ENCODE results near the gene PCSK5.
"Not testable (repeated sequence)": the region's sequence is repeated elsewhere in the genome, so short reads cannot be mapped to it uniquely, and the experiment has no call there.

Gene PCSK5

DNA sequence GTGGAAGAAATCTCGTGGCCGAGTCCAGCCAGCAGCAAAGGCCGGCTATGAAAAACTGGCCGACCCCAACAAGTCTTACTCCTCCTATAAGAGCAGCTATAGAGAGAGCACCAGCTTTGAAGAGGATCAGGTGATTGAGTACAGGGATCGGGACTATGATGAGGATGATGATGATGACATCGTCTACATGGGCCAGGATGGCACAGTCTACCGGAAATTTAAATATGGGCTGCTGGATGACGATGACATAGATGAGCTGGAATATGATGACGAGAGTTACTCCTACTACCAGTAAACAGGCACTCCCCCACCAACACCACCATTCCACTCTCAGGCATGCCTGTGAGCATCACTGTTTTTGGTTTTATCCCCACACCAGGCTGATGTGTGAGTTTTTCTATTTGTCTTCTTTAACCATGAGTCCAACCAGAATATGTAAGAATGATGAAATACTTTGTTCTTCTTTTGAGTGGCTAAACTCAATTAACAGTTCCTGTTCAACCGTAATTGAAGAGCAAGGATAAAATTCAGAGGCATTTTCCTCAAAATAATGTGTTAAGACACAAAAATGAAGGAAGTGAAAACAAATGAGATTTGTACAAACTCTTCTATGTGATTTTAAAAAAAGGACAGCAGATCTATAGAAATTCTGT, 468.3 kb downstream of the PCSK5 start:
- no peak for DNase-seq (ENCODE audit: low spot score)

DNA sequence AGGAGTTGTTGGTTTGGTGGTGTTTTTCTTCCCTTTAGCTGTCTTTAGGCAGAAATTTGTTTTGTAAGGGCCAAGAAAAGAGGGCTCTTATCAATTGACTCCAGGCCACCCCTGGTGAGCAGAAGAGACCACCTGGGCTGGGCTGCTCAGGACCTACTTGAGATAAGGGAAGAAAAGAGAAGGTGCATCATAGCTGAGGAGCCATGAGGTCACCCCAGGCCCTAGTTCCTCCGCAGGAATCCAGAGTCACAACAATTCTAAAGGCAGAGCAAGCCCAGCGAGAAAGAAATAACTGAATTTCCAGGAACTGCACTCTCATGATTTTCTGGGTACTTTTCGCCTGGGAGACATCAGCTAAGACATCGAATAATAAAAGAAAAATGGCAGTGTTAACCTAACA, 468.9 kb downstream of the PCSK5 start:
- no peak for DNase-seq (ENCODE audit: low spot score)

DNA sequence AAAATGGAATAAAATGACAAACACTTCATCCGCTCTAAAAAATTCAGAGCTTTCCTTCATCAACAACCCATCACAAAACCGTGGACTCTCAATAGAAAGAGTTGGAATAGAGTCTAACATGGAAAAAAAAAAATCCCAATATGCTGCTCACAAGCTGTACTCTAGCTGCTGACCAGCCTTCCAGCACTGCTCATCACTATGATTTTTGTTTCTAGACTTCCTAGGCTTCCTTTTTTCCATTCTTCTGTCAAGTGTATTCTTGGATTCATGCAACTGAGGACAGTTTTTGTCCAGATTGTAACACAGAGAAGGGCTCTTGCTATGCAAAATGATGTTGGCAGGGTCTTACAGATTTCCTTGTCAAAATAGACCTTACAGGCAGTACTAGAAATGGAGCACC, 469.3 kb downstream of the PCSK5 start:
- DNase-seq (ENCODE audit: low spot score), result no peak

DNA sequence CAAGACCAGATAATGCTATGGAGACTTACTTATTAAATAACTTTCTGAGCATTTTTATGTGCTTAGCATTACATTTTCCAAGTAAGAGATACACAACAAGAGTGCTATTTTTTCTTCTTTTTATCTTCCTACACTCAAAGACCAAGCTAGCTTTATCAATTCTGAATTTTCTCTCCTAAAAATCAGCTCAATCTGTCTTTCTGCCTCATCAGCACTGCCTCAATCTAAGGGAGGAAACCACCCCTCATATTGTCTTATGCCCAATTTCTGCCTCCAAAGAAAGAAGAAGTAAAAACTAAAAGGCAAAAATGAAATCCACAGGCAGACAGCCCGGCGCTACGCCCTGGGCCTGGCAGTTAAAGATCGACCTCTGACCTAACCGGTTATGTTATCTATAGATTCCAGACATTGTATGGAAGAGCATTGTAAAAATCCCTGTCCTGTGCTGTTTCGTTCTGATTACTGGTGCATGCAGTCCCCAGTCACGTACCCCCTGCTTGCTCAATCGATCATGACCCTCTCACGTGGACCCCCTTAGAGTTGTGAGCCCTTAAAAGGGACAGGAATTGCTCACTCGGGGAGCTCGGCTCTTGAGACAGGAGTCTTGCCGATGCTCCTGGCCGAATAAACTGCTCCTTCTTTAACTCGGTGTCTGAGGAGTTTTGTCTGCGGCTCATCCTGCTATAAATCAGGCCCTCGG, 472.0 kb downstream of the PCSK5 start:
- DNase-seq (ENCODE audit: low spot score), result not testable (repeated sequence)

DNA sequence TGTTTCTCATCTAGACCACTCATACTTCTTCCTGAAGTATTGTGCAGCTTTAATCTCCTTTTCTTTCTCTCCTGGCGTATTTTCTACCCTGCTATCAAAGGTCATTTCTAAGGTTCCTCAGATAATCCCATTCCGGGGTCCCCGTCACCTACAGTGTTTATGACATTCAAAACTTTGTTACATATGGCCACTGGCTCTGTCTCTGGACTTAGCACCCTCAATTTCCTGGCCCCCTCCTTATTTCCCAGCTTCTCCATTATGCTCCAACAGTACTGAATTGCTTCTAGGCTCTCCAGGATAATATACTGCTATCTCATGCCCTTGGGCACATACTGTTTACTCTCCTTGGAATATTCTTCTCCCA, 472.5 kb downstream of the PCSK5 start:
- no peak for DNase-seq (ENCODE audit: low spot score)

DNA sequence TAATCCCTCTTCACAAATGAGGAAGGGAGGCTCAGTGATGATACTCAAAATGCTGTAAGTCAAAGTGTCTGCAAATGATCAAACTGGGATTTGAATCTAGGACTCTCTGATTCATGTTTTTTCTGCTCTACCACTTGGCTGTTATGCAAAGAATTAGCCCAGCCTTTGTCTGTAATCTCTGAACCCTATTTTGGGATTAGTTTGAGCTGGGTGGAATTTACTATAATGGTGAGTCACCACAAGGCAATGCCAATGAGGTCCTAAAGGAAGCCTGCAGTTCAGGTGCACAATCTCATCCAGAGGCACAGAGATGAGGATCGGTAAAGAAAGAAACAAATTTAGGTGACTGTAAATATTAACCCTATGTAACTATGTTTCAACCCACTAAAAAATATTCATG, 474.6 kb downstream of the PCSK5 start:
- DNase-seq (ENCODE audit: low spot score), result peak; percentile 96

DNA sequence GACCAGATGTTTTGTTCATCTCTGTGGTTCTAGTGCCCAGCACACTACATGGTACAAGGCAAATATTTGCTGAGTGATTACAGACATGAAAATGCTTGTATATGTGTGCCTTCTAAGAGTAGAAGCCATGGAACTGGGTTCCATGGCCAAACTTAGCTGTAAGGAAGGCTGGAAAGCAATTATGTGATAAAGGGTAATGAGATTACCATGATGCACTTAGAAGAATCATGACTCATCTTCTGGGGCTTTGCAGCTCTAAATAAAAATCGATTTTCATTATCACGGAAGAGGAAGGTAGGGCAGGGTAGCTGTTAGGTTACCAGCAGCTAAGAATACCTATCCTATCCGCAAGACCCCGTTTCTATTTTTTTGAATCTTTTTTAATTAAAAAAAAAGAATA, 475.8 kb downstream of the PCSK5 start:
- DNase-seq (ENCODE audit: low spot score), result no peak

DNA sequence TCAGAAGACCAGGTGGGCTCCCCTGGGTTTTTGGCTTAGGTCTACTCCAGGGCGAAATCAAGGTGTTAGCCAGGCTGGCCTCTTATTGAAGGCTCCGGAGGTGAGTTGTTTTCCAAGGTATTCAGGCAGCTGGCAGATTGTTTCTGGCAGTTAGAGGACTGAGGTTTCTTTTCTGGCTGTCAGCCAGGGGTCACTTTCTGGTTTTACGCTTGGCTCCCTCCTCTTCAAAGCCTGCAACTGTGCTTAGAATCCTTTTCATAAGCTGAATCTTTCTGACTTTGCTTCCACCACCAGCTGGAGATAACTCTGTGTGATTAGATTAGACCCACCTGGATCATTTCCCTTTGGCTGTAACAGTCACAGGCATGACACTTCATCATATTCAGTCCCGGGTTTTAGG, 479.1 kb downstream of the PCSK5 start:
- DNase-seq (ENCODE audit: low spot score), result peak; percentile 94

DNA sequence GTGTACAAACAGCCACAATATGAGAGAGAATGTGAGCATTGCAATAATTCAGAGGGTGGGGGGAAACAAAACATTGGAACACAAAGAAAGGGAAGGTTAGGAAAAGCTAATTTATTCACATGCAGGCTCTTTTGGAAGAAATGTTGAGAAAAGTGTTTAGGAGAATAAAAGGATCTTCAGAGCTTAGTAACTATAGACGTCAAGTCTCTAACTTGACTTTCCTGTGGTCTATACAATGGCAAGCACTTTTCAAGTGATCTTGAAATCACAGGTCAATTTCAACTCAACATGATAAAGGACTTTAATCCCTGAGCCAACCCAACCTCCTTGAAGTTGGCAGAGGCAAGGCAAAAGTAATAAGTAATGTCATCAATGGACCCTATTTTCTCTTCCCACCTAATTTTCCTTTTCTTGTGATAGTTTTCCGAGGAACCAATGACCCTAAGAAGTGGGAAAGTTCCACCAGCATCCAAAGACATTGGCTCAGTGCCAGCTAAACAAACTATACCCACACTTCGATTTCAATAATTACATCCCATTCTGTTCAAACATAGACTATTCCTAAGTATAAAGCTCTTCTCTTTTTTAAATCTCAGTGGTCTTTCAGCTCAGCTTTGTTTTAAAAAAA, 480.0 kb downstream of the PCSK5 start:
- DNase-seq (ENCODE audit: low spot score), result no peak

DNA sequence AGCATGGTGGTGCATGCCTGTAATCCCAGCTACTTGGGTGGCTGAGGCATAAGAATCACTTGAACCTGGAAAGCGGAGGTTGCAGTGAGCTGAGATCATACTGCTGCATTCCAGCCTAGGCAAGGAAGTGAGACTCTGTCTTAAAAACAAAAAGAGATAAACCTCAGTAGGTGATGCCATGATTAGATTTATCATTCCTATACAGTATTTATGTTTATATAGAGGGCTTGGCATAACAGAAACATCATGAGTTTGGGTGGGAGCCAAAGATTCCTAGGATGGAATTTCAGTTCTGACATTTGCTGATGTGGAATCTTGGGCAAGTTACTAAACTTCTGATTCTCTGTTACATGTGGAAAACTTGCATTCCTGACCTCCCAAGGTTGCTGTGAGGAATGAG, 481.4 kb downstream of the PCSK5 start:
- DNase-seq (ENCODE audit: low spot score), result peak; percentile 61

DNA sequence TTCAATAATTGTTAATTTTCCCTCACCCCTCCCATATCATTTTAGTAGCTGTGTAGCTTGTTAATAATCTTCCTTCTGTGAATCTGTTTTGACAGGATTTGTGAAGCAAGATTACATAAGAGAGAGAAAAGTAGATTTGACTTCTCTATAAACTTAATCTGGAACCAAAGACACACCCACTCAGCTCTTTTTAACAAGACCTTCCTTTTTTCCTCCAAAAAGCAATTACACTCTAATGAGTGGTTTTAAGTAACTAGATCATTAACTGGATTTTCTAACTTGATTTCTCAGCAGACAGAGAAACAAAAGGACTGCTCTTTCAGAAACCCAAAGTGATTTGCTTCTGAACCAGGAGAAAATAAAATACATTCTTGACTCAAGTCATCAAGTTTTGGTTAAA, 481.9 kb downstream of the PCSK5 start:
- DNase-seq (ENCODE audit: low spot score), result no peak

DNA sequence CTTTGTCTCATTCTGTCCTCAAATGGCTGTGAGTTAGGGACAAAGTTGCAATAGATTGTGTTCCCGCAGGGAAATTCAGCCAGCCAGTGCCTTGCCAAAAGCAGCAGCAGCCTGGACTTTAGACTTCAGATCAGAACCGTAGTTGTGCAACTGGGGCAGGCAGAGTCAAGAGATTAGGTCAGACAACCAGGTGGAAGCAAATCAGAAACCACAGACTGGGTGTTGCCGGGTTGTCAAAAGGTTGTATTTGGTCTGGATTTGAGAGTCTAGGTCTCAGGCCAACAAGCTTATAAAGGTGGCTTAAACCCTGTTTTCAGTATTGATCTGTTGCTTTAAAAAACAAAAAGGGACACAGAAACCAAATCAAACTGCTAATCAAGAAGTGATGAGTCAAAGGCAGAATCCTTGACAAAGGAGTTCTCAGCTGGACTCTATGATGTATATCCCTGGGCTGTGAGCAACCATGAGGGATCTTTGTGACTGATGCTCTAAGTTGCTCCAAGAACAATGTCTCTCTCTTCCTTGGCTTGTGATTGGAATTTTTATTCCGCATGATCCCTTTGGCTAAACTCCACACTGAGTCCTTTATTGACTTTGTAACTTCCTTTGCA, 482.8 kb downstream of the PCSK5 start:
- DNase-seq (ENCODE audit: low spot score), result peak; percentile 68

DNA sequence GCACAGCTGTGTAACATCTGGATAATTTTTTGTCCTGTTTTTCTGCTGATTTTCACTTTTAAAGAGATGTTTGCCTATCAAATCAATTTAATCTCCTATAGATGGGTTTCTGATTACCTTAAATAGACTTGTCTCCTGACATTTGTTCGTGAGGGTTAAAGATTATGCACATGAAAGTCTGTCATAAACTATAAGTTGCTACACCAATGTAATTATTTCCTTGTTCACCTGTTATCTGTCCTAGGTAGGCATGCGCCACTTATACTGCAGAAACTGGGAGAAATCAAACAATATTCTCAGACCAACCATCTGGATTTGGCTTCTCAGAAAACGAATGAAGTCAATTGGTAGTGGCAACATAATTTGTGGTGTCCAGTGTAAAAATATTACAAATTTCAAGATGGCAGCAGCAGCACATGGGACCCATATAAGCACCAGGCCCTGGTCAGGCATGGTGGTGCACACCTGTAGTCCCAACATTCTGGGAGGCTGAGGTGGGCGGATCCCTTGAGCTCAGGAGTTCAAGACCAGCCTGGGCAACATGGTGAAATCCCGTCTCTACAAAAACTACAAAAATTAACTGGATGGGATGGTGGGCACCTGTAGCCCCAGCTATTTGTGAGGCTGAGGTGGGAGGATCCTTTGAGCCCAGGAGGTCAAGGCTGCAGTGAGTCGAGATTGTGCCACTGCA, 483.5 kb downstream of the PCSK5 start:
- DNase-seq (ENCODE audit: low spot score), result no peak

DNA sequence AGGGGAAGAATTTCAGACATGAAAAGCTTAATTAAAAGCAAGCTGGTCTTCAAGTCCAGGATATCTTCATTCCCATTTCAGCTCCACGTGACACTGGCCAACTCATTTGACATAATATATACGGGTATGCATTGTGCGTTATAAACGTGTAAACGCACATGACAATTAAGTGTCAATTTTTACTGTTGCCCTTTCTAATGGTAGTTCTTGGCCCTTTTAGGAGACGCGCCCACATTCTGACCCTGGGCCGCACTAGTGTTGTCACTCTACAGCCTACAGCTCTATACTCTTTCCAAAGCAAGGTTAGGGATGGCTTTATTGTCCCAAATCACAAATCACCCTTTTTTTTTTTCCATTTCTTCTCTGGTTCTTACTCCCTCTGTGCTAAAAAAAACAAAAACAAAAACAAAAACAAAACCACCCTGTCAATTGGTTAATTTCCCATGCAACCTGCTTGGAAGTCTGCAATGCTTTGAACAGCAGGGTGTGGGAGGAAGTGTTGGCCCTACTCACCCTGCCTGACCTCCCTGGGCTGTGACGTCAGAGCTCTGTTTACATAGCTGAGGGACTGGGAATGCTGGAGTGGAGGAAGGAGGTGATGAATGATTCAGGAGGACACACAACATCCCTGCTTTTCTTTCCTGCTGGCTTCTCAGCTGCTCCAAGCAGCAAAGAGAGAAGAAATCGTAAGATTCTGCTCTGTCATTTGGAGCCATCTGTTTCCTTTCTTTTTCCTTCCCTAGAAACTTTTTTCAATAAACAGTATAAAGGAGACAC, 484.5 kb downstream of the PCSK5 start:
- DNase-seq (ENCODE audit: low spot score), result peak; percentile 93

DNA sequence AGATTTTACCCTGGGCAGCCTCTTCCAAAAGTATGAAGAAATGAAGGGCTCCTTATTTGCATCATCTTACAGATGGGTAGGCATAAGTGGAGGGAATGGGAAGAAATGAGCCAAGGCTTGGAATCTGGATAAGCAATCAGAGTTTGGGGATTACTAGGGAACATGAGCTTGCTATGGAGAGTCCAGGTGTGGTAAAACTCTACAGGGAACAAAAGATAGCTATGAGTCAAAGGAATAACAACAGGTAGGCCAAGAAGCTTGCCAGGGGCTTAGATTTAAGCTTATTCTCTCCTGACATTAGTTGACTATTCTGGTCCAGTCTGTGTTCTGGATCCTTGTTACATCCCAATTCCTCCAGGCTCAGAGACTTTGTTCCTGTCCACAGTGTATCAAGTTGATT, 487.3 kb downstream of the PCSK5 start:
- no peak for DNase-seq (ENCODE audit: low spot score)

DNA sequence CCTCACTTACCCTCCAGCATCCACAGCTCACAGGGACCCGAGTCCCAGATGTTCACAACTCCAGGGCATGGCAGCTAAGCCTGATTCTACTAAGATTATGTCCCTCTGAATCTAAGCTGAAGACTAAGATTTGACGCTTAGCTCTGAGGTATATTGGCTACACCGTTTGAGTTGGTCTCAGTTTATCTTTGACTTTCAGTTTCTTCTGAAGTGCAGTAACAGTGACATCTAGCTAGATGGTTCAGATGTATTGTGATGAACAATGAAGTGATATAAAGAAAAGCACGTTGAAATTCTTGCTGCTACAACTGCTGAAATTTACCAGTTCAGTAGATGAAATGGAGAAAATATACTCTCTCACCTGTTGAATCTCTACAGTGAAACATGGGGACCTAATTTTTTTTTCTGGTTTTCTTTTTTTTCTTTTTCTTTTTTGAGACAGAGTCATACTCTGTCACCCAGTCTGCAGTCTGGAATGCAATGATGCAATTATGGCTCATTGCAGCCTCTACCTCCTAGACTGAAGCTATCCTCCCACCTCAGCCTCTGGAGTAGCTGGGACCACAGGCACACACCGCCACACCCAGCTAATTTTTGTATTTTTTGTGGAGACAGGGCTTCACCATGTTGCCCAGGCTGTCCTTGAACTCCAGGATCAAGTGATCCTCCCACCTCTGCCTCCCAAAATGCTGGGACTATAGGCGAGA, 488.0 kb downstream of the PCSK5 start:
- DNase-seq (ENCODE audit: low spot score), result peak; percentile 41

DNA sequence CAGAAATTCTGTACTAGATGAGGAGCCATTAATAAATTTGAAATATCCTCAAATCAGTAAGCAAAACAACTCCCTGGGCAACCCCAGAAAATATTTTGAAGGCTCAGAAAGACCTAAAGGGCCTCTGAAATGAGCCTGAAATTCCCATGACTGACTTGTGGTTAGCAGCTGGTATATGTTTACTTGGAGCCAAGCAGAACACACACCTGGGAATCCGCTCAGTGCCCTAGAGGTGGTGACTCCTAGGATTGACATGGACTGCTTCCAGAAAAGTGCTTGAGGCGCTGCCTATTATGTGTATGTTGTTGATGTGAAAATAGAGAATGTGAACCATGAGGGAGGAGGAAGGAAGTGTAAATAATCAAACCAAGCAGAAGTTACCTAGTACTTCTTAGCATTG, 489.0 kb downstream of the PCSK5 start:
- DNase-seq (ENCODE audit: low spot score), result peak; percentile 93

DNA sequence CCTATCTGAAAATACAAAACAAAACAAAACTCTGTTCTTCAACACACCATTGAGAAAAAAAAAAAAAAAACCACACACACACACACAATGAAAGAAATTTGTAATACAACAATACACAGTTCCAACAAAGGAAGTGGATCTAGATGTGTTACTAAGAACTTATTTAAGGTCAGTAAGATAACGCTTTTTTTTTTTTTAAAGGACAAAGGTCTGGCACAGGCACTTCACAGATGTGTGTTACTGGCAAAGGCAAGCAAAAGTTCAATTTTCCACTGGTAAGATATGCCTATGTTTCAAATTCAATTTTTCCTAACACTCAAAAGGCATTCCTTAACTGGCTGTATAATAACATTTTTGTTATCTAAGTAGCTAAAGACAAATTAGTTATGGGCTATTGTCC, 500.2 kb downstream of the PCSK5 start:
- DNase-seq (ENCODE audit: low spot score), result no peak

DNA sequence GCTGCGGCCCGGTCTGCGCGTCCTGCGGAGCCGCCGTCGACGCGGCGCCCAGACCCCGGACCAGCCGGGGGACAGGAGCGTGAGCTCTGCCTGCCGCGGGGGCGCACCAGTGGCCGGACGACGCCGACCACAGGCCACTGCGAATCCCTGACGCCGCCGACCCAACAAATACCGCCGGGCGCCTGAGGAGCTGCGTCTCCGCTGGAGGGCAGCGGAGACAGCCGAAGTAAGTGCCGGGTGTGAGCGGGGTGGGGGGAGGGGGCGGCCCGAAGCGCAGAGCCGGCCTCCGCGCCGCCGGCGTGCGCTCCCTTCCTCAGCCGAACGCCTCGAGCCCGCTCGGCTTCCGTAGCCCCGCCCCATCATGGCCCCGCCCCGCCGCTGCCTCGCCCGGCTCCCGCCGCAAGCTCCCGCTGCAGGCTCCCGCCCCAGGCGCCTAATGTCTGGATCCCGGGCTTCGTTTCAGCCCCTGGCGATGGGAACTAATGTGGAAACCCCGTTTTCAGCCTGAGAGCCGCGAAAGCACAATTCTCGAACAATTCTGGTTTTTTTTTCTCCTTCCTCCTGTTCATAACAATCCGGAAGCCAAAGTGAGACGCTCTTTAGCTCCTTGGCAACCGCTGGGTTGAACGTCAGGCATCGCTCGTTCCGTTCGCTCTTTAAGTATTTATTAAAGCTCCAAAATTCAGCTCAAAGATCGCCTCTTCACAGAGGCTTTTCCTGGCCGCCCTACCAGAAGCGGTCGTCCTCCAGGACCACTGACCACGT, 503.9 kb downstream of the PCSK5 start, which contains the start of gene RFK:
RFK (minus strand) TSS at position 232 of the 765 bp plus-strand sequence. CDS start 255 bp downstream, outside the sequence.
- peak; percentile 95 for DNase-seq (ENCODE audit: low spot score)

DNA sequence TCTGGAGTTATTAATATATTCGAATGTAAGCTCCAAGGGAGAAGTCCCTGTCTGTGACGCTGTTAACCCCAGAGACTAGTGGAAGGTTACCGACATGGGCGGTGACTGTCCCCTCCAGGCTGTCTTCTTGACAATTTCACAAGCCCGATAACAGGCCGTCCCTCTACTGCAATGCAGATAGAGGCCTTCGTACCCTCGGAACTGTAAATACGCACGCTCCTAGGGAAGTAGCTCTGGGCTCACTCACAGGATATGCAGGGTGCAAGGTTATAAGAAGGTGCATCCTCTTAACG, 504.4 kb downstream of the PCSK5 start:
- peak; percentile 65 for DNase-seq (ENCODE audit: low spot score)

Measured in kidney tubule cell (primary cell).